ENCODE results near the gene LRCH3.

The LRCH3 gene

DNA sequence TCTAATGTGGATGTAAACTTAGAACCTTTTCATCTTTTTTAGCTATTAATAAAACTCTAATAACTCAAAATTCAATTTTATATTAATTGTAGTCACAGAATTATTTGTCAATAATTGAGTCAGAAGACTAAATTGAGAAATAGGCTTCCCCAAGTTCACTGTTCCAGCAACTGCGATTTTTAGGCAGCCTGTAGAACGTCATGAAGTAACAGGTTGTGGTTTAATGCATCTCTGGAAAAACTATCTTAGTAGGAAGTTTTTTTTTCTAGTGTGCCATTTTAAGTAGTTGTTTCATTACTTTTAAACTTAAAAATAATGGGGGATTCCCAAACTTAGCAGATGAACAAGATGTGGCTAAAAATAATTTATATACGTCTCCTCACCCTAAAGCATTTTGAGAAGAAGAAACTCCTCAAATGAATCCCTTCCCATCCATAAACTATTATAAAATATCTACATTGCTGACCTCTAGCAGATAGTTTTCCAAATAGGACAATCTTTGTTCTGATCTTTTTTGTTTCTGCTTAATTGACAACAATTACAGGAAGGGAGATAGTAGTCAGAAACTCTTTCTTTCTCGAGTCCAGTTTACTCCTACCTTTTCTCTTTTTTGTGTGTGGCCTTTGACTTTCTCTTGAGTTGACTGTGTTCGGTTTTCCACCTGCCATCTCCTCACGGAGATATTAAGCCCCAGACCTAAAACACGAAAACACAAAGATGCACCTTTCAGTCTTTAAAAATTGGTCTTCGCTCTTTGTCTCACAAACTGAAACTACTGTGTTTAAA is 43.1 kb downstream of the LRCH3 start:
- DNase-seq (ENCODE audit: low read depth, low spot score) = no peak

DNA sequence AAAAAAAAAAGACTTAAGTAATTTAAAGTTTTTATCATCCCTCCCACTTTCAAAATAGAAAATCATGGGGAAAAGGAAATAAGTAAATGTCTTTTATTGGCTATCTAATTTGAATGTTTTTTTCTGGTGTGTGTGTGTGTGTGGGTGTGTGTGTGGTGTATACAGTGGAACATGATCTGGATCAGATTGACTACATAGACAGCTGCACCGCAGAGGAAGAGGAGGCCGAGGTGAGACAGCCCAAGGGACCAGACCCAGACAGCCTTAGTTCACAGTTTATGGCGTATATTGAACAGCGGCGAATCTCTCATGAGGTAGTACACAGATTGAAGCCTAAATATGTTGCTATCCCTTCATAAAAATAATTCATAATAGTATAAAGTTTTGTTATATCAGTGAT is 44.5 kb downstream of the LRCH3 start:
- DNase-seq (ENCODE audit: low read depth, low spot score) = no peak

DNA sequence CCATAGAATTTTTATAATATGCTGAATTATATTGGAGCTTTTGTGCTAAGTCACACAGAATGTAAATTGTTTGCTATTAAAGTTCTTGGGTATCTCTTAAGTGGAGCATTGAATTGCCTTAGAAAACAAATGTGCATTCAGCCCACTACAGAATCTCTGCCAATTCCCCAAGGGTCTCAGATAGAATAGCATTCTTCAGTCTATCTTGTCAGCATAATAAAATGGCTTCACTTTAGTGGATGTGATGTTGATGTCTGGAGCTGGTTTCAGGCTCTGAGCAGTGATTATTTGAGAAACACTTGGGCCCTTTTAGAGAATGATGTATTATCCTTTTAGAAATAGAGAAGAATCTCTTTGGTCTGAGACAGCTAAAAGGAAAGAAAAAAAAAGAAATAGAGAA is 45.2 kb downstream of the LRCH3 start:
- no peak for DNase-seq (ENCODE audit: low read depth, low spot score)

DNA sequence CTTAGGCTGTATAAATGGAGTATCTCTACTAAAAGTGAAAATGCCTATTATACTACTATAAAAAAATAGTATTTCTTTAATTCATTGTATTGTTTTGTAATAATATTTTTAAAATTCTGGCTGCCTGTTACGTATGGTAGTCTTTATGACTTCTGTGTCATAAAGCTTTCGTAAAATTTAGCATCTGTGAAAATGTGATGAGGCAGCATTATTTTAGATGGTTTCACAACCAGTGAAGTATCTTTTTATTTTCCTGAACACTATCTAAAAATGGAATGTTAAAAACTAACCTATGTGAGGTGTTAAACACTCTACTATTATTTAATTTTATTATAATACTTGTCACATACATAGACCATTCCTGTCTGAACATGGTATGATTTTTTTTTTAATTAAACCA is 46.2 kb downstream of the LRCH3 start:
- no peak for DNase-seq (ENCODE audit: low read depth, low spot score)

DNA sequence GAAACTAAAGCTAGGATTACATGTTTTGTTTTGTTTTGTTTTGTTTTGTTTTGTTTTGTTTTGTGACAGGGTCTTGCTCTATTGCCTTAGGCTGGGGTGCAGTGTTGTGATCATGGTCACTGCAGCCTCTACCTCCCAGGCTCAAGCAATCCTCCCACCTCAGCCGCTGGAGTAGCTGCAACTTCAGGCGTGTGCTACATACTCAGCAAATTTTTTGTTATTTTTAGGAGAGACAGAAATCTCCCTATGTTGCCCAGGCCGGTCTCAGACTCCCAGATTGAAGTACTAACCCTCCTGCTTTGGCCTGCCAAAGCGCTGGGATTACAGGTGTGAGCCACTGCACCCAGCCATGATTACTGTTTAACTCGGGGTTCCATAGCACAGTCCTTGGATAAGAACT is 50.7 kb downstream of the LRCH3 start:
- no peak for DNase-seq (ENCODE audit: low read depth, low spot score)

GRCh38 chr3:197846491-197846890 is 55.4 kb downstream of the LRCH3 start:
- DNase-seq (ENCODE audit: low read depth, low spot score) = no peak

DNA sequence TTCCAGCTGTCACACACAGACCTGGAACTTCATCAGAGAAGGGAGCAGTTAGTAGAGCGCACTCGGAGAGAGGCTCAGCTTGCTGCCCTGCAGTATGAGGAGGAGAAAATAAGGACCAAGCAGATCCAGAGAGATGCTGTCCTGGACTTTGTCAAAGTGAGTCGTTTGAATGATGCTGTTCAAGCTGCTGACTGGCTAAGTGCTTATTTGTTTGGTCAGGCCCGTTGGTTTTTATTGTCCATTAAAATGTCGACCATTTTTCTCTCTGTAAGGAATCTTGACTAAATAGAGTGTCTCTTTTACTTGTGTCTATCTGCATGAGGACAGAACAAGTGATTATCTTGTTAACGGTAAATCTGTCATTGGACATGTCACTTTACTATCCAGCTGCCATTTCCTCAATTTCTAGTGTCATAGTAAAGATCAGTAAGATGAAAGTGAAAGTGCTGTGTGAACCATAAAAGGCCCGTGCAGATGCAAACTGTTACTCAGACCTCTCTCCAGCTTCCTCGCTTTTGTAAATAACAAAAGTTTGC is 56.9 kb downstream of the LRCH3 start:
- no peak for DNase-seq (ENCODE audit: low read depth, low spot score)

GRCh38 chr3:197854596-197855343 is 63.7 kb downstream of the LRCH3 start:
- DNase-seq (ENCODE audit: low read depth, low spot score) = peak; percentile 60

DNA sequence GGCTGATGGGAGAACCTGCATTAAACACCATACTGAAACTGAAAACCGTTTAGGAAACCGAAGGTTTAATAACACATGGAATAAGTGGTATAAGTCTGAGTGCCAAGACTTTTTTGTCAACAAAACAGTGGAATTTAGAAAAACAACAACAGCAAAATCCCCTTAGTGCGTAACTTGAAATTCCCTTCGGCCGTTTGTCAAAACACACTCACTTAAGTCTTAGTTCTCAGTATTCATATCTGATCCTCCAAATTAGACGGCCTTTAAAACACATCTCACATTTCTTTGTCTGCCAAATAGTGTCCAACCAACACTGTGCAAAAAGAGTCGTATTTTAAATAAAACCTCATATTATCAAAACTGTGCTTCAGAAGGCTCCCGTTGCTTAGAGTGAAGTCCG is 64.5 kb downstream of the LRCH3 start:
- no peak for DNase-seq (ENCODE audit: low read depth, low spot score)

DNA sequence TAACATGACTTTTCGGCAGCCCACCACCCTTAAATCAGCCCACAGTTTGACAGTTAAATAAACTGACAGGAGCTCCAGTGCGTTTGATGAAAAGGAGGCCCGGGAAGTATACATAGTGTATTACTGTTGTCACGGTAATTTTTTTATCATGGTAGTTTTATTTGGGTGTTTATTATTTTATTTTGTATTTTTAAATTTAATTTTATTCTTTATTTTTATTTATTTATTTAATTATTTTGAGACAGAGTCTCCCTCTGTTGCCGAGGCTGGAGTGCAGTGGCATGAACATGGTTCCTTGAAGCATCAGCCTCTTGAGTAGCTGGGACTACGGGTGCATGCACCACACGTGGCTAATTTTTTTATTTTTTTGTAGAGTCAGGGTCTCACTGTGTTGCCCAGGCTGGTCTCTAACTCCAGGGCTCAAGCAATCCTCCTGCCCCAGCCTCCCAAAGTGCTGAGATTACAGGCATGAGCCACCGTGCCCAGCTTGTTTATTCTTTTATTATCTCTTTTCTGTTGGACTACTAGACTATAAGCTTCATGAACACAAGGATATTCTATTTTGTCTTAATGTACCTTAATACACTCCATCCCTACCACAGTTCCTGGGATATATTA is 65.3 kb downstream of the LRCH3 start:
- DNase-seq (ENCODE audit: low read depth, low spot score) = no peak

- no peak for DNase-seq (ENCODE audit: low read depth, low spot score)
Observed at GRCh38 chr3:197858133-197858532, 67.1 kb downstream of the LRCH3 start.

- DNase-seq (ENCODE audit: low read depth, low spot score) = peak; percentile 42
Observed at GRCh38 chr3:197858598-197858997, 67.5 kb downstream of the LRCH3 start.

DNA sequence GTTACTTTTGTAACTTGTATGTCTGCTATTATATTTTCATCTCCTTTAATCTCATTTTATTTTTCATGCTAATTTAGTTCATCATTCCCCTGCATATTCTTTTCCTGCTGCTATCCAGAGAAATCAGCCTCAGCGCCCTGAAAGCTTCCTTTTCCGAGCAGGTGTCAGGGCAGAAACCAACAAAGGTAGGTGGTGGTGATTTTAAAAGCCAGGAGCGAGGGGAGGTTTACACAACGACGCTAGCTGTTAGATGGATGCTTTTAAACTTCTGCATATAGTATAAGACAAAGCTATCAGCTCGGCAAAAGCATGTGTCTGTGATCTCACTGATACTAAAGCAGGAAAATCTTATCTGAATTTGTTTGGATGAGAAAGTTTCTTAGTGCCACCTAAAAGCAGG is 75.0 kb downstream of the LRCH3 start:
- no peak for DNase-seq (ENCODE audit: low read depth, low spot score)

DNA sequence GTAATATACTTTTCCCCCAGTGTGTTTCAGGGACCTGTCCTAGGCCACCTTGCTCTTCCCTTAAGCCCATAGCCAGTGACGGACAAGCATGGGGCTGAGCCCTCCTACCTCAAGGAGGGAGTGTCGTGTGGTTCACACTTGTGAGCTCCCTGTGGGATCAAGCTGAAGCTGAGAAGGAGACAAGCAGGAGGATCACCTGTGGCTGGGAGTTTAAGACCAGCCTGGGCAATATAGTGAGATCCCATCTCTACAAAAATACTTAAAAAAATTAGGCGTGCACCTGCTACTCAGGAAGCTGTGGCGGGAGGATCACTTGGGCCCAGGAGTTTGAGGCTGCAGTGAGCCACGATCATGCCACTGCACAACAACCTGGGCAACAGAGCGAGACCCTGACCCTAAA is 82.3 kb downstream of the LRCH3 start:
- no peak for DNase-seq (ENCODE audit: low read depth, low spot score)

DNA sequence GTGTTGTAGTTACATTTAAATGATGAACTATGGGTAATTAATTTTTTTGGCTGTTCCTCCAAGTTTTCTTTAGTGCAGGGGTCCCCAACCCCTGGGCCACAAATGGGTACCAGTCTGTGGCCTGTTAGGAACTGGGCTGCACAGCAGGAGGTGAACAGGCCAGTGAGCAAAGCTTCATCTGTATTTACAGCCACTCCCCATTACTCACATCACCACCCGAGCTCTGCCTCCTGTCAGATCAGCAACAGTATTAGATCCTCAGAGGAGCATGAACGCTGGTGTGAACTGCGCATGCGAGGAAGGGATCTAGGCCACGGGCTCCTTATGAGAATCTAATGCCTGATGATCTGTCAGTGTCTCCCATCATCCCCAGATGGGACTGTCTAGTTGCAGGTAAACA is 83.0 kb downstream of the LRCH3 start:
- no peak for DNase-seq (ENCODE audit: low read depth, low spot score)

- no peak for DNase-seq (ENCODE audit: low read depth, low spot score)
Observed at GRCh38 chr3:197874653-197875052, 83.6 kb downstream of the LRCH3 start.

DNA sequence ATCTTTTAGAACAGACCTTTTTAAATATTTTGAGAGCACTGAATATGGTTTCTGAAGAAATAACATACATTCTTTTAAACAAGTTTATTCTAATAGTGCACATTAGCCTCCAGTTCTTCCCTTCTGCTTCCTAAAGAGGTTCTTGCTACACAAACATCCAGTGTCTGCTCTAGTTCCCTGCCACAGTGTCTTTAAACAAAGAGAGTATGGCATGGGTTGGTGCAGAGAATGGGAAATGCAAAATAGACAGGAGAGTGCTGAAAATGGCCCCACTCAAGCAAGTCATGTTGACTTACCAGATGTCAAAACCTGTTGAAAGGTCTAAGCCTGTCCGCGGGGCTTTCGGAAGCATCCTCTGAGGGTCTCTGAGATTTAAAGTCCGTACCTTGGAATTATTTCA is 86.8 kb downstream of the LRCH3 start:
- no peak for DNase-seq (ENCODE audit: low read depth, low spot score)

DNA sequence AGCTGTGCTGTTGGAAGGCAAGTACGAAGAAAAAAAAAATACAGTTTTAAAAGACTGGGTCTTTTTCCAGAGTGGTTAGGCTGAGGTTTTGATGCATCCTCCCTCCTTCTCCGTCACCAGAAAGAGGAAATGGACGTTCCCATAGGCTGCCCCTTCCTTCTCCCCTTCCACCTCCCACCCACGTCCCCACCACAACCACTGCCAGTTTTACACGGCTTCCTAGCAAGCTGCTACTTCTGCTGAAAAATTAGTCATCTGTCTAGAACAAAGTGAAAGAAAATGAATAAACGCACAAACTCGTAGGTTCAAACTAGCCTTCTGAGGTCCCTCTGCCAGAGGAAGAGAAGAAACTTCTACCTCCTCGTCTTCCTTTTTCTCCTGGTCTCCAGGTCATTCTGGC is 87.4 kb downstream of the LRCH3 start:
- DNase-seq (ENCODE audit: low read depth, low spot score) = no peak

DNA sequence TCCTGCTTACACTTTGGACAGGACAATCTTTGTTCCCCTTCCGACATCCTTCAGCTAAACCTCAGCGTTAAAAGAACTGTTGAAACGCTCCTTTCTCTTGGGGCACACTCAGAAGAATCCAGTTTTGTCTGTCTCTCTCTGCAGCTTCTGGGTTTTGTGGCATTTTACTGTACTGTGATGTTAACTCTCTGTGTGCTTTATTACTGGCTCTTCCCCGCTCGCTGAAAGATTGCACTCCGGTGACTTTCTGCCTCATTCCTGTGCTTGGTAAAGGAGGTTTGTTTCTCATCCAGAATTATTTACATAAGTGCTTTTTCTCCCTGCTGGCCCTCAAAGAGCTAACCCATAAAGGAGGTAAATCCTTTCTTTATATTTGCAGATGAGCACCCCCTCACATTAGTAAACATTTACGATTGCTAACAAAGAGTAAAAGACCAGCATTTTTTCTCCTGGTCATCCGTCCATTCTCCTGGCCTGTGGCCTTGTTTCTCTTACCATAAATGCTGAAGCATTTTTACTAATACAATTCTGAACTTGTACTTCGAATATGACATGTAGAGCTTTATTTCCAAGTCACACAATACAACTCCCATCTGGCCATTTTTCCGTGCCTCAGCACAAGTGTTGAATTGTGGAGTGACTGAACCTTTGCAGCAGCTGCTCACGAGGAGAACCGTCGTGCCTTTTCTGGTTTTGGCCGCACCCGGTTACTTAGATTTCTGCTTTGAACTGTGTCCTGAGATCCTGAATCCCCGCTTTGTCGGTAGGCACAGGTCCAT is 89.6 kb downstream of the LRCH3 start:
- DNase-seq (ENCODE audit: low read depth, low spot score) = no peak

GRCh38 chr3:197881270-197881969 is 90.4 kb downstream of the LRCH3 start:
- DNase-seq (ENCODE audit: low read depth, low spot score) = no peak

DNA sequence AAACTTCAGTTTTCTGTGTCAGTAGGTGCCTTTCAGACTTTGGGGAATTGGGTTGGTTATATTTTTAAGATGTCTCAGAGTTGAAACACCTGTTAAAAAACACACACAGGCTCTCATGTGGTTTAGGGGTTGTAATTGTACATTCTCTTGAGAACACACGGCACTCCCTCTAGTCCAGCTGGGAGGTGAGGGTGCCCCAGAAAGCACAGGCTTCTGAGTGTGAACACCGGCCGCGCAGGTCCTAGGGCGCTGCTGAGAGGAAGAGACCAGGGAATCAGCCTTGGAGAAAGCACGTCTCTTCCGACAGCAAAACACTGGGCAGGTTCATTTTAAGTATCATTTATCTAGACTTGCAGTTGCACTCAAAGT is 90.9 kb downstream of the LRCH3 start:
- DNase-seq (ENCODE audit: low read depth, low spot score) = no peak
